Psoas muscle (tissue), 8 donors: ENCODE data around the gene FYN. TPM values are rescaled to one million over a fixed set of nuclear protein-coding genes. Genes with fewer than 3 reads are reported as not detected.

Experiments
- ATAC-seq, 4 donors: fragments of 200-7000 bp; cut with Tn5 transposase; one replicate each; pipeline ENCODE4 v1.9.1; 2020; ENCODE audit warnings: moderate library complexity in 3 of 4, mild to moderate bottlenecking in 2 of 4
- DNase-seq, 2 donors: peaks; one replicate each; pipeline ENCODE4 v3.0.0-alpha.2; 2020
- H3K27ac ChIP-seq: fragments of 200-600 bp; one replicate; pipeline ENCODE4 v1.8.0; 2022
- H3K27me3 ChIP-seq, 3 donors: fragments of 200-600 bp in 1 of 3; one replicate each; pipeline versions ENCODE4 v1.6.1 to v1.8.0; 2013 to 2022; ENCODE audit warnings: low read length in 2 of 3, mild to moderate bottlenecking in 2 of 3, moderate library complexity in 1 of 3; ENCODE audit not compliant: insufficient read depth in 3 of 3
- H3K36me3 ChIP-seq, 2 donors: fragments of 200-600 bp in 1 of 2; one replicate each; pipeline versions ENCODE4 v1.6.1 to v1.8.0; 2013 to 2022; ENCODE audit warnings: low read depth in 1 of 2, mild to moderate bottlenecking in 1 of 2, moderate library complexity in 1 of 2; ENCODE audit not compliant: insufficient read depth in 1 of 2
- H3K4me1 ChIP-seq: fragments of 200-600 bp; one replicate; pipeline ENCODE4 v1.8.0; 2022
- H3K4me3 ChIP-seq: fragments of 200-600 bp; one replicate; pipeline ENCODE4 v1.8.0; 2022; ENCODE audit warnings: mild to moderate bottlenecking
- H3K9me3 ChIP-seq: fragments of 200-600 bp; one replicate; pipeline ENCODE4 v1.8.0; 2022
- CTCF ChIP-seq: fragments of 200-600 bp; IDR thresholded peaks from one replicate; pipeline ENCODE4 v1.8.0; 2022; ENCODE audit warnings: antibody characterized with exemption
- WGBS, 3 donors: extraction: QIAGEN DNeasy Blood & Tissue Kit; methylation state at CpG; one replicate each; pipeline versions ENCODE4 v1.1.6 to v1.1.7; 2013; 5-methylcytosine and 5-hydroxymethylcytosine counted together
- intact Hi-C, 2 donors: fragments of 100-400 bp; cut with DNase I; formaldehyde crosslinking; loops; one replicate each; pipeline versions ENCODE4 v1.11.0 to v1.14.2; 2022
- polyA plus RNA-seq, 3 donors: library from polyadenylated mRNA; stranded (reverse); fragments of 200-250 nt; gene quantifications; one replicate each; pipeline ENCODE4 v1.2.3, GENCODE V29; 2013
- total RNA-seq, 4 donors: library from RNA; stranded (reverse); fragmentation: NEBNext Ultra II Directional in 2 of 4; extraction: Animal tissue kit (Norgen Biotek cat#: 25700) in 2 of 4; gene quantifications; one replicate each; pipeline versions ENCODE4 v1.2.1 to v1.2.4, GENCODE V29; 2021 to 2023
- donor health status: healthy with polysubstance abuse.
- donor health status: DM: no; HTN: no; CAD: no; lungs with moderate emphysema.
- donor health status: Bipolar disorder and iron deficiency.
- donor health status: healthy.
- donor health status: DM: yes; HTN: yes; CAD: no.
- donor health status: DM: no; HTN: no; CAD: no.
- donor health status: DM: no; HTN: no; CAD: no.
- donor health status: DM: yes; HTN: yes; CAD: no.

FYN gene
- total and polyA plus RNA-seq, 7 donors, result 7.1 to 27.8 (median 12.3) TPM

GRCh38 chr6:111798281-111798725 is 74.9 kb downstream of the FYN start:
- 72 to 80% (median 77%) methylated on average over 5 of the region's 5 CpGs for WGBS, 3 donors
- no peak for TF ChIP-seq CTCF
- Histone ChIP-seq H3K27me3 (no peaks in the 10 kb centered on the region), H3K9me3 (no peaks in the 10 kb centered on the region), H3K36me3 (no peaks in the 10 kb centered on the region), H3K4me3 (no peak overlapping the region), H3K27ac (no peak overlapping the region), H3K4me1 (no peaks in the 10 kb centered on the region)
- no peak for ATAC-seq
- intact Hi-C loops, result no loop called here
- DNase-seq, result no peak

GRCh38 chr6:111796310-111796918 is 76.8 kb downstream of the FYN start:
- Histone ChIP-seq H3K27me3 (no peaks in the 10 kb centered on the region), H3K4me1 (no peaks in the 10 kb centered on the region), H3K4me3 (no peak overlapping the region), H3K27ac (no peak overlapping the region), H3K9me3 (no peaks in the 10 kb centered on the region), H3K36me3 (no peaks in the 10 kb centered on the region)
- intact Hi-C loops, result no loop called here
- WGBS, 3 donors, result 96 to 98% (median 98%) methylated on average over 3 of the region's 3 CpGs
- no peak for ATAC-seq
- no peak for DNase-seq
- TF ChIP-seq CTCF, result no peak

GRCh38 chr6:111795558-111795957 is 77.7 kb downstream of the FYN start:
- no peak for TF ChIP-seq CTCF
- intact Hi-C loops, result no loop called here
- no peak for DNase-seq
- H3K27ac ChIP-seq, result no peak overlapping the region
- no peaks in the 10 kb centered on the region for H3K9me3 ChIP-seq
- WGBS, 3 donors, result 94 to 98% (median 96%) methylated on average over 2 of the region's 2 CpGs
- H3K36me3 ChIP-seq, result no peaks in the 10 kb centered on the region
- no peaks in the 10 kb centered on the region for H3K27me3 ChIP-seq
- ATAC-seq, result no peak
- H3K4me1 ChIP-seq, result no peaks in the 10 kb centered on the region
- no peak overlapping the region for H3K4me3 ChIP-seq

- H3K4me3 ChIP-seq, result no peak overlapping the region
- H3K27ac ChIP-seq, result no peak overlapping the region
- H3K27me3 ChIP-seq, result no peaks in the 10 kb centered on the region
- no peaks in the 10 kb centered on the region for H3K9me3 ChIP-seq
- intact Hi-C loops, result no loop called here
- DNase-seq (no peak), ATAC-seq (no peak)
- 56 to 67% (median 63%) methylated on average over 5 of the region's 5 CpGs for WGBS, 3 donors
- no peak for TF ChIP-seq CTCF
- no peaks in the 10 kb centered on the region for H3K4me1 ChIP-seq
- no peaks in the 10 kb centered on the region for H3K36me3 ChIP-seq
Observed at GRCh38 chr6:111794727-111795452, 78.4 kb downstream of the FYN start.
